Brain microvascular endothelial cell (primary cell): Measurements from ENCODE around the gene PDP2.

Source experiments
- DNase-seq: peaks from one replicate; pipeline ENCODE4 v3.0.0-alpha.2; 2020
- H3K27ac ChIP-seq: fragments of 250-450 bp; sonication (Bioruptor Pico); 2 replicates; pipeline ENCODE4 v1.5.1; 2020; ENCODE audit warnings: mild to moderate bottlenecking, moderate library complexity
- H3K27me3 ChIP-seq: fragments of 250-450 bp; sonication (Bioruptor Pico); replicated peaks from 2 replicates; pipeline ENCODE4 v1.5.1; 2020; ENCODE audit warnings: mild to moderate bottlenecking
- H3K36me3 ChIP-seq: fragments of 250-450 bp; sonication (Bioruptor Pico); replicated peaks from 2 replicates; pipeline ENCODE4 v1.5.1; 2020; ENCODE audit warnings: mild to moderate bottlenecking
- H3K4me3 ChIP-seq: 2 replicates; pipeline ENCODE4 v1.5.1; 2011; ENCODE audit warnings: low read depth, mild to moderate bottlenecking, control low read depth, low read length, moderate library complexity
- in situ Hi-C: cut with HindIII; loops from 2 replicates; pipeline ENCODE4 v1.10.0; 2017; ENCODE audit warnings: low sequenced_read_pairs, low pct_ligation_motif_present
- TF ChIP-seq, protein P1 (sequence below): IDR thresholded peaks from 2 replicates; pipeline ENCODE4 v1.5.1; 2011; ENCODE audit warnings: low read depth, mild to moderate bottlenecking, moderate library complexity, low read length, control low read depth, inconsistent platforms; ENCODE audit errors: missing control alignments

PDP2 gene

DNA sequence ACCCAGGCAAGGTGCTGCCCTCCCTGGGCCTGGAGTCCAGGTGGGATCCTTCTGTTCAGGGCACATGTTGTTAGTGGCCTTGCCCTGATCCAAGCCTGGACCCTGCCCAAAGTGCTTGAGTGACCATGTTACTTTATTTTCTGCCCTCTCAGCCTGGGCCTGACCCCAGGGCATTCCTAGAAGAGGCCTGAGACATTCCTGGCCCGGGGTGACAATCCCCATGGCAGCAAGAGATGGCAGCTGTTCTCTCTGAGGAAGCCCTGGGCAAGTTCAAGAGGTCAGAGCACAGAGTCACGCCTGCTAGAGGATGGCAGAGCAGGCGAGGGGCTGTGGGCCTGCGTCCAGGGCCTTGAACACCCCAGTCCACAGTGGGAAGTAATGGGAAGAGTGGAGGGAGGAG, 33.4 kb downstream of the PDP2 start:
- Histone ChIP-seq H3K4me3 (no peak overlapping the region), H3K27me3 (no peaks in the 10 kb centered on the region), H3K27ac (no peak overlapping the region), H3K36me3 (no peaks in the 10 kb centered on the region)
- TF ChIP-seq, protein P1, sequence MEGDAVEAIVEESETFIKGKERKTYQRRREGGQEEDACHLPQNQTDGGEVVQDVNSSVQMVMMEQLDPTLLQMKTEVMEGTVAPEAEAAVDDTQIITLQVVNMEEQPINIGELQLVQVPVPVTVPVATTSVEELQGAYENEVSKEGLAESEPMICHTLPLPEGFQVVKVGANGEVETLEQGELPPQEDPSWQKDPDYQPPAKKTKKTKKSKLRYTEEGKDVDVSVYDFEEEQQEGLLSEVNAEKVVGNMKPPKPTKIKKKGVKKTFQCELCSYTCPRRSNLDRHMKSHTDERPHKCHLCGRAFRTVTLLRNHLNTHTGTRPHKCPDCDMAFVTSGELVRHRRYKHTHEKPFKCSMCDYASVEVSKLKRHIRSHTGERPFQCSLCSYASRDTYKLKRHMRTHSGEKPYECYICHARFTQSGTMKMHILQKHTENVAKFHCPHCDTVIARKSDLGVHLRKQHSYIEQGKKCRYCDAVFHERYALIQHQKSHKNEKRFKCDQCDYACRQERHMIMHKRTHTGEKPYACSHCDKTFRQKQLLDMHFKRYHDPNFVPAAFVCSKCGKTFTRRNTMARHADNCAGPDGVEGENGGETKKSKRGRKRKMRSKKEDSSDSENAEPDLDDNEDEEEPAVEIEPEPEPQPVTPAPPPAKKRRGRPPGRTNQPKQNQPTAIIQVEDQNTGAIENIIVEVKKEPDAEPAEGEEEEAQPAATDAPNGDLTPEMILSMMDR: no peak
- no peak for DNase-seq
- in situ Hi-C loops: no loop called here

DNA sequence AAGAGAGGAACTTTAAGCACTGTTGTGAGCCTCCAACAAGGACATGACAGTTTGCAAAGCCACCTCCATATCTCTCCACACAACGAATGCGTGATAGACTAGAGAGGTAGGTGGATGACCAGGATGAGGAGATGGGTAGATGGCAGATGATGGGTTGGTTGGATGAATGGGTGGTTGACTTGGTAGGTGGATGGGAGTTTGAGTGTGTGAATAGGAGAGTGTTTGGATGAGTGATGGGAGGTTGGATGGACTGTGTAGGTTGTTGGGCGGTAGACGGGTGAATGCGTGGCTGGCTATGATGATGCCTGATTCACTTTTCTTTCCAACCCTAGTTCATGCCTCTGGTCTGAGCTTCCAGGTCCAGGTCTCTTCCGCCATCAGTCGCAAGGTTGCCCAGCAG, 34.2 kb downstream of the PDP2 start:
- H3K27me3 ChIP-seq: peaks cover 4% of the 10 kb centered on the region
- TF ChIP-seq, protein P1: no peak
- H3K4me3 ChIP-seq: no peak overlapping the region
- no peak overlapping the region for H3K27ac ChIP-seq
- in situ Hi-C loops: no loop called here
- no peaks in the 10 kb centered on the region for H3K36me3 ChIP-seq
- no peak for DNase-seq

DNA sequence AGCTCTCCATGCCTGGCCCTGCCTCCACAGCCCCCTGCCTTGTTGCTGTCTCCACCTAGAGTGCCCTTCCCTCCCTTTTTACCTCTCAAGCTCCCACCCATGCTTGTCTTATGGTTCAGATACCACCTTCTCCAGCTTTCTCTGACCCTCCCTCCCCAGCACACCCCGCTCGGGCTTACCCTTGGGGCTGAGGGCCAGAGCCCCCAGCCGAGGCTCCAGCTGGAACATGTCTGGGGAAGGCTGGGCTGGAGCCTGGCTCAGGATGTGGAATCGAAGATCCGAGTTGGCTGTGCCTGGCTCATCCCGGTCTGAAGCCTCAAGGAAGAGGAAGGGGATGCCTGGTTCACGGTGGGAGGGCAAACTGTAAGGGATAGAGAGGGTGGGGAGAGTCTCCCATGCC, 34.7 kb downstream of the PDP2 start:
- TF ChIP-seq, protein P1: no peak
- Histone ChIP-seq H3K4me3 (no peak overlapping the region), H3K27me3 (peaks cover 5% of the 10 kb centered on the region), H3K27ac (no peak overlapping the region), H3K36me3 (no peaks in the 10 kb centered on the region)
- in situ Hi-C loops: no loop called here
- no peak for DNase-seq

DNA sequence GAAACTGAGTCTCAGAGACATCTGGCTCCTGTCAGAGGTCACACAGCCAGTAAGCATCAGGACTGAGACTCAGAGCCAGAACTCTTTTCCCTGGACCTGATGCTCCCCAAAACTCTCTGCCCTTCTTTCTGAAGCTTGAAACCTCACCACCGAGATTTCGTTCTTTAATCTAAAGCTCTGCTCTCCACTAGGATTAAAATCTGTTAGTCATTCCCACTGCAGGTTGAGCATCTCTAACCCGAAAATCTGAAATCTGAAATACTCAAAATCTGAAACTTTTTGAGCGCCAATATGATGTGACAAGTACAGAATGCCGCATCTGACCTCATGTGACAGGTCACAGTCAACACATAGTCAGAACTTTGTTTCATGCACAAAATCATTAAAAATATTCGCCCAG, 36.2 kb downstream of the PDP2 start:
- in situ Hi-C loops: no loop called here

DNA sequence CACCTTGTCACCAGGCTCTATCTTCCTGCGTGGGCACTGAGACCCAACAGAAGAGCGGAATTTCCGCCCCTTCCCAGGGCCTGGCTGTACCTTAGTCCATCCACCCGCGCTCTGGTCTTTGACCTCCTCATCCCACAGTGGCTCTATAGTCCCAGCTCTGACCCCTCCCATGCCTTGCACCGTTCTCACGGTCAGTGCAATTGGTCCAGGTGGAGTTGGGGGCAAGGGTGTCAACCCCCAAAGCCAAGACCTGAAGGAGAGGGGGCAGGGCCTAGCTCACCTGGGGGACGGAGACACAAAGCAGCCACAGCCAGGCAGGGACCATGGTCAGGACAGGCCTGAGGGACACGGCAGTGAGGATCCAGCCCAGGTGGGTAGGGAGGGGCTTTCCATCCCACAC, 37.4 kb downstream of the PDP2 start:
- Histone ChIP-seq H3K27me3 (peaks cover 8% of the 10 kb centered on the region), H3K36me3 (no peaks in the 10 kb centered on the region), H3K4me3 (no peak overlapping the region), H3K27ac (no peak overlapping the region)
- no peak for DNase-seq
- TF ChIP-seq, protein P1: no peak
- in situ Hi-C loops: no loop called here

More for the DNA sequence above, 36.2 kb downstream of the PDP2 start:
- Histone ChIP-seq H3K36me3 (no peaks in the 10 kb centered on the region), H3K4me3 (no peak overlapping the region), H3K27me3 (peaks cover 8% of the 10 kb centered on the region), H3K27ac (no peak overlapping the region)
- DNase-seq: no peak
- TF ChIP-seq, protein P1: no peak

DNA sequence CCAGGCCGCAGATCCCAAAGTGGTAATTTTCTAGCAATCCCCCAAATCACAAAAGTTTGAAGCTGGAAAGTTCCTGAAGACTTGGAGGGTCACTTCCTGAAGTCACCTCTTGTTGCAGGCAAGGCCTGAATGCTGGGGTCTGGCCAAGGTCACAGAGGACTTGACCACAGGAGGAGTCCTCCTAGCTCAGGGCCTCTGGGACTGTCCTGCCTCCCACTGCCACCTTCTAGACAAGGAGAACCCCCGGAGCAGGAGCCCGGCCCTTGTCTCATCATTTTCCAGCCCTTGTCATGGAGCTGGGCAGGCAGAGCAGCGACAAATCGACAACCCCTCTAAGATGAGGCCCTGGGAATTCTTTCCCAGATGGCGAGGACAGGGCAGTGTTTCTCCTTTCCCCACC, 38.0 kb downstream of the PDP2 start:
- no peaks in the 10 kb centered on the region for H3K36me3 ChIP-seq
- in situ Hi-C loops: no loop called here
- TF ChIP-seq, protein P1: no peak
- H3K27me3 ChIP-seq: peaks cover 8% of the 10 kb centered on the region
- no peak overlapping the region for H3K27ac ChIP-seq
- DNase-seq: no peak
- no peak overlapping the region for H3K4me3 ChIP-seq
